ENCODE results near the gene IRGC. TPM values are rescaled to one million over a fixed set of nuclear protein-coding genes. Genes with fewer than 3 reads are reported as not detected.
A peak's percentile ranks its signal among the peaks of the same experiment; 100 is the strongest.
"Not testable (repeated sequence)": the region's sequence is repeated elsewhere in the genome, so short reads cannot be mapped to it uniquely, and the experiment has no call there.

The IRGC gene
- total RNA-seq, 2 donors from 2014 or later: not detected

- Histone ChIP-seq H3K27me3 (no peaks in the 10 kb centered on the region), H3K36me3 (no peaks in the 10 kb centered on the region), H3K4me3 (no peak overlapping the region), H3K27ac (no peak overlapping the region), H3K9me3 (no peaks in the 10 kb centered on the region), H3K4me1 (peaks cover 0 to 12% of the 10 kb centered on the region in 2 donors)
- no peak for DNase-seq (ENCODE audit: low spot score)
- TF ChIP-seq CTCF (IDR thresholded peaks at IDR 0.05): no peak
Measured at GRCh38 chr19:43759515-43759914, 43.6 kb downstream of the IRGC start.

GRCh38 chr19:43760941-43761340 is 45.1 kb downstream of the IRGC start:
- Histone ChIP-seq H3K4me3 (no peak overlapping the region), H3K9me3 (no peaks in the 10 kb centered on the region), H3K36me3 (no peaks in the 10 kb centered on the region), H3K27ac (no peak overlapping the region), H3K27me3 (no peaks in the 10 kb centered on the region), H3K4me1 (peaks cover 0 to 13% of the 10 kb centered on the region in 2 donors)
- no peak for DNase-seq (ENCODE audit: low spot score)
- no peak for TF ChIP-seq CTCF (IDR thresholded peaks at IDR 0.05)

GRCh38 chr19:43762814-43763213 is 46.9 kb downstream of the IRGC start:
- Histone ChIP-seq H3K36me3 (no peaks in the 10 kb centered on the region), H3K9me3 (no peaks in the 10 kb centered on the region), H3K4me1 (peaks cover 0 to 11% of the 10 kb centered on the region in 2 donors), H3K4me3 (no peak overlapping the region), H3K27me3 (no peaks in the 10 kb centered on the region), H3K27ac (no peak overlapping the region)
- TF ChIP-seq CTCF (IDR thresholded peaks at IDR 0.05): no peak
- no peak for DNase-seq (ENCODE audit: low spot score)

- no peaks in the 10 kb centered on the region for H3K36me3 ChIP-seq
- H3K9me3 ChIP-seq: no peaks in the 10 kb centered on the region
- TF ChIP-seq CTCF (IDR thresholded peaks at IDR 0.05): no peak
- peak overlapping the region in 1 of 2 donors; percentile 10 for H3K27ac ChIP-seq
- H3K4me1 ChIP-seq: peaks cover 0 to 11% of the 10 kb centered on the region in 2 donors
- no peak for DNase-seq (ENCODE audit: low spot score)
- H3K4me3 ChIP-seq: no peak overlapping the region
- no peaks in the 10 kb centered on the region for H3K27me3 ChIP-seq
Measured at GRCh38 chr19:43763473-43763939, 47.6 kb downstream of the IRGC start.

GRCh38 chr19:43764684-43765083 is 48.8 kb downstream of the IRGC start:
- not testable (repeated sequence) for H3K9me3 ChIP-seq; H3K36me3 ChIP-seq; H3K4me3 ChIP-seq; DNase-seq (ENCODE audit: low spot score); H3K27me3 ChIP-seq
- Histone ChIP-seq H3K27ac (peak overlapping the region; percentile 63 to 66), H3K4me1 (peaks cover 0 to 11% of the 10 kb centered on the region in 2 donors)

- peak; percentile 93 for DNase-seq (ENCODE audit: low spot score)
- no peaks in the 10 kb centered on the region for H3K9me3 ChIP-seq
- peak overlapping the region; percentile 63 to 66 for H3K27ac ChIP-seq
- H3K27me3 ChIP-seq: no peaks in the 10 kb centered on the region
- H3K36me3 ChIP-seq: no peaks in the 10 kb centered on the region
- H3K4me3 ChIP-seq: no peak overlapping the region
- TF ChIP-seq CTCF (IDR thresholded peaks at IDR 0.05): no peak
- H3K4me1 ChIP-seq: peaks cover 0 to 11% of the 10 kb centered on the region in 2 donors
Measured at GRCh38 chr19:43765109-43765876, 49.4 kb downstream of the IRGC start.
